ENCODE measurements around the gene NDST1. TPM values are rescaled to one million over a fixed set of nuclear protein-coding genes. Genes with fewer than 3 reads are reported as not detected.
A peak's percentile ranks its signal among the peaks of the same experiment; 100 is the strongest.

The NDST1 gene
- total RNA-seq, 6 donors from 2014 or later: 81.7 to 265 (median 166) TPM

- no peak overlapping the region for H3K4me3 ChIP-seq
- no peaks in the 10 kb centered on the region for H3K9me3 ChIP-seq
- no peak for ATAC-seq (ENCODE audit: low FRiP score in 2 of 2)
- no peak for DNase-seq
- peaks cover 24 to 48% (median 40%) of the 10 kb centered on the region in 4 donors for H3K4me1 ChIP-seq
- no peaks in the 10 kb centered on the region for H3K36me3 ChIP-seq
- 60 to 61% methylated on average over 12 of the region's 12 CpGs for WGBS, 2 donors
- TF ChIP-seq EP300 (IDR thresholded peaks at IDR 0.05) (no peak), POLR2A (IDR thresholded peaks at IDR 0.05) (no peak), POLR2AphosphoS5 (IDR thresholded peaks at IDR 0.05) (no peak), CTCF (IDR thresholded peaks at IDR 0.05) (no peak)
- H3K27ac ChIP-seq: peak overlapping the region; percentile 6 to 65 (median 40)
- H3K27me3 ChIP-seq: no peaks in the 10 kb centered on the region
Measured at GRCh38 chr5:150590979-150591695, 83.2 kb downstream of the NDST1 start.

- H3K4me1 ChIP-seq: peaks cover 34 to 51% (median 40%) of the 10 kb centered on the region in 4 donors
- no peak overlapping the region for H3K27ac ChIP-seq
- no peak for TF ChIP-seq POLR2AphosphoS5 (IDR thresholded peaks at IDR 0.05)
- TF ChIP-seq EP300 (IDR thresholded peaks at IDR 0.05): no peak
- no peak for TF ChIP-seq POLR2A (IDR thresholded peaks at IDR 0.05)
- no peak for DNase-seq
- WGBS, 2 donors: 51 to 77% methylated on average over 4 of the region's 4 CpGs
- no peak for ATAC-seq (ENCODE audit: low FRiP score in 2 of 2)
- H3K27me3 ChIP-seq: no peaks in the 10 kb centered on the region
- no peaks in the 10 kb centered on the region for H3K36me3 ChIP-seq
- no peak overlapping the region for H3K4me3 ChIP-seq
- H3K9me3 ChIP-seq: no peaks in the 10 kb centered on the region
Measured at GRCh38 chr5:150593593-150593992, 85.7 kb downstream of the NDST1 start.

- Histone ChIP-seq H3K9me3 (no peaks in the 10 kb centered on the region), H3K27ac (peak overlapping the region in 1 of 4 donors; percentile 41)
Measured at GRCh38 chr5:150593996-150594395, 86.1 kb downstream of the NDST1 start.

GRCh38 chr5:150595466-150596031 lies 87.6 kb downstream of the NDST1 start:
- TF ChIP-seq POLR2AphosphoS5 (IDR thresholded peaks at IDR 0.05) (peak in 1 of 2 donors; percentile 17), CTCF (IDR thresholded peaks at IDR 0.05) (no peak)
- Histone ChIP-seq H3K4me3 (no peak overlapping the region), H3K9me3 (no peaks in the 10 kb centered on the region), H3K27me3 (no peaks in the 10 kb centered on the region), H3K36me3 (no peaks in the 10 kb centered on the region), H3K4me1 (peaks cover 44 to 52% (median 49%) of the 10 kb centered on the region in 4 donors), H3K27ac (peak overlapping the region; percentile 23 to 73 (median 64))
- no peak for ATAC-seq (ENCODE audit: low FRiP score in 2 of 2)
- no peak for DNase-seq
- 49 to 64% methylated on average over 7 to 12 of the region's 12 CpGs for WGBS, 2 donors

More at GRCh38 chr5:150593996-150594395, 86.1 kb downstream of the NDST1 start:
- no peak for DNase-seq
- Histone ChIP-seq H3K4me1 (peaks cover 34 to 51% (median 41%) of the 10 kb centered on the region in 4 donors), H3K36me3 (no peaks in the 10 kb centered on the region), H3K27me3 (no peaks in the 10 kb centered on the region), H3K4me3 (no peak overlapping the region)
- 67 to 97% methylated on average over 6 to 7 of the region's 7 CpGs for WGBS, 2 donors
- TF ChIP-seq CTCF (IDR thresholded peaks at IDR 0.05) (no peak), POLR2A (IDR thresholded peaks at IDR 0.05) (no peak), EP300 (IDR thresholded peaks at IDR 0.05) (no peak), POLR2AphosphoS5 (IDR thresholded peaks at IDR 0.05) (no peak)
- no peak for ATAC-seq (ENCODE audit: low FRiP score in 2 of 2)

GRCh38 chr5:150596313-150596712 lies 88.4 kb downstream of the NDST1 start:
- Histone ChIP-seq H3K9me3 (no peaks in the 10 kb centered on the region), H3K4me3 (no peak overlapping the region), H3K4me1 (peaks cover 42 to 52% (median 47%) of the 10 kb centered on the region in 4 donors), H3K27ac (peak overlapping the region; percentile 23 to 73 (median 64)), H3K36me3 (no peaks in the 10 kb centered on the region), H3K27me3 (no peaks in the 10 kb centered on the region)
- WGBS, 2 donors: 85 to 91% methylated on average over 9 of the region's 9 CpGs
- ATAC-seq (ENCODE audit: low FRiP score in 2 of 2) (no peak), DNase-seq (no peak)
- TF ChIP-seq POLR2A (IDR thresholded peaks at IDR 0.05) (no peak), EP300 (IDR thresholded peaks at IDR 0.05) (no peak)
